GM19025 (cell line): ENCODE measurements around the gene FAM120A.

Experiments
- ATAC-seq: cut with Tn5 transposase; IDR thresholded peaks from one replicate; pipeline ENCODE4 v1.9.1; 2021; ENCODE audit warnings: mild to moderate bottlenecking, low read depth, moderate library complexity; ENCODE audit not compliant: unreplicated experiment

FAM120A gene

GRCh38 chr9:93574900-93575795, 123.7 kb downstream of the FAM120A start:
- no peak for ATAC-seq

- ATAC-seq, result peak; percentile 38
Observed at GRCh38 chr9:93575796-93576257, 124.3 kb downstream of the FAM120A start.

- peak; percentile 42 for ATAC-seq
Observed at GRCh38 chr9:93576258-93577077, 125.0 kb downstream of the FAM120A start, which contains the start of gene PHF2. PHF2 (plus strand) TSS chr9:93576584; CDS start chr9:93576774, 190 bp downstream.

GRCh38 chr9:93577078-93577974, 125.8 kb downstream of the FAM120A start:
- peak; percentile 16 for ATAC-seq

- ATAC-seq, result no peak
Observed at GRCh38 chr9:93577975-93578682, 126.6 kb downstream of the FAM120A start.

- ATAC-seq, result no peak
Observed at GRCh38 chr9:93578844-93579243, 127.4 kb downstream of the FAM120A start.

- ATAC-seq, result no peak
Observed at GRCh38 chr9:93579711-93580516, 128.4 kb downstream of the FAM120A start.

- no peak for ATAC-seq
Observed at GRCh38 chr9:93580654-93581380, 129.3 kb downstream of the FAM120A start.

- no peak for ATAC-seq
Observed at GRCh38 chr9:93582115-93582514, 130.6 kb downstream of the FAM120A start.

- no peak for ATAC-seq
Observed at GRCh38 chr9:93582550-93582949, 131.1 kb downstream of the FAM120A start.

GRCh38 chr9:93585259-93585658, 133.8 kb downstream of the FAM120A start:
- no peak for ATAC-seq

- ATAC-seq, result no peak
Observed at GRCh38 chr9:93585695-93586094, 134.2 kb downstream of the FAM120A start.

- ATAC-seq, result no peak
Observed at GRCh38 chr9:93586290-93587057, 135.0 kb downstream of the FAM120A start.

GRCh38 chr9:93587284-93587650, 135.8 kb downstream of the FAM120A start:
- ATAC-seq, result no peak

- ATAC-seq, result no peak
Observed at GRCh38 chr9:93587651-93588347, 136.3 kb downstream of the FAM120A start.

GRCh38 chr9:93588641-93589609, 137.4 kb downstream of the FAM120A start:
- ATAC-seq, result no peak
